MCF 10A (cell line): ENCODE results near the gene GJB1. TPM values are rescaled to one million over a fixed set of nuclear protein-coding genes. Genes with fewer than 3 reads are reported as not detected.

ENCODE experiments used
- BruUV-seq: library from RNA; stranded (reverse); fragments of 400-500 nt; replicated peaks from 2 replicates; lab custom pipeline; 2021; lab: Mats Ljungman, UMichigan
- CTCF ChIA-PET: fragments of 300-600 bp; sonication (Branson Sonifier 250); formaldehyde crosslinking; extraction: SDS; loops from one replicate; lab custom pipeline; 2021; ENCODE audit warnings: antibody characterized with exemption, inconsistent platforms; lab: Yijun Ruan, JAX
- POLR2A ChIA-PET: fragments of 300-600, 350-650 bp; sonication (Branson Sonifier 250); formaldehyde crosslinking; extraction: SDS; loops from one replicate; lab custom pipeline; 2020; ENCODE audit warnings: antibody characterized with exemption, inconsistent platforms; lab: Yijun Ruan, JAX
- DNase-seq: peaks from one replicate; pipeline ENCODE4 v3.0.0-alpha.2; 2018; ENCODE audit not compliant: unreplicated experiment
- H3K27ac Mint-ChIP-seq: one replicate; pipeline ENCODE4 v1.8.0; 2022; ENCODE audit warnings: mild to moderate bottlenecking, low read depth, mixed read lengths; ENCODE audit not compliant: unreplicated experiment
- H3K27me3 Mint-ChIP-seq: one replicate; pipeline ENCODE4 v1.8.0; 2022; ENCODE audit warnings: mixed read lengths; ENCODE audit not compliant: insufficient read depth, unreplicated experiment
- H3K36me3 Mint-ChIP-seq: one replicate; pipeline ENCODE4 v1.8.0; 2022; ENCODE audit warnings: mild to moderate bottlenecking, moderate library complexity, mixed read lengths; ENCODE audit not compliant: insufficient read depth, unreplicated experiment
- H3K4me1 Mint-ChIP-seq: one replicate; pipeline ENCODE4 v1.8.0; 2022; ENCODE audit warnings: mixed read lengths; ENCODE audit not compliant: insufficient read depth, unreplicated experiment
- H3K4me3 Mint-ChIP-seq: one replicate; pipeline ENCODE4 v1.8.0; 2022; ENCODE audit warnings: mild to moderate bottlenecking, moderate library complexity, mixed read lengths; ENCODE audit not compliant: unreplicated experiment
- H3K9me3 Mint-ChIP-seq: one replicate; pipeline ENCODE4 v1.8.0; 2022; ENCODE audit warnings: mixed read lengths; ENCODE audit not compliant: unreplicated experiment
- CTCF ChIP-seq: fragments of 200-600 bp; IDR thresholded peaks from one replicate; pipeline ENCODE4 v1.8.0; 2022; ENCODE audit warnings: antibody characterized with exemption, mild to moderate bottlenecking; ENCODE audit not compliant: unreplicated experiment
- intact Hi-C: fragments of 100-400 bp; cut with micrococcal nuclease; formaldehyde crosslinking; loops from 2 replicates; pipeline ENCODE4 v1.14.1; 2022
- total RNA-seq: library from RNA; stranded (reverse); gene quantifications from 2 replicates; pipeline ENCODE4 v1.2.3, GENCODE V29; 2022

GJB1 gene
- total RNA-seq, 1 experiment from 2014 or later, result not detected

- intact Hi-C loops, result loop anchor here (5.0 kb wide), 1 partner anchor 116 kb away; the partner anchor contains the start of gene TAF1
- no peaks in the 10 kb centered on the region for H3K9me3 Mint-ChIP-seq
- H3K4me3 Mint-ChIP-seq, result no peak overlapping the region
- H3K4me1 Mint-ChIP-seq, result peaks cover 8% of the 10 kb centered on the region
- ChIA-PET CTCF (no interaction called here), POLR2A (no interaction called here)
- peaks cover 34% of the 10 kb centered on the region for H3K27me3 Mint-ChIP-seq
- no peak for TF ChIP-seq CTCF
- no peak overlapping the region for H3K27ac Mint-ChIP-seq
- no TSS peak for BruUV-seq
- DNase-seq, result no peak
- peaks cover 26% of the 10 kb centered on the region for H3K36me3 Mint-ChIP-seq
These were observed 27.8 kb downstream of the GJB1 start for GRCh38 chrX:71250841-71251240.

GRCh38 chrX:71251466-71251973, 28.5 kb downstream of the GJB1 start:
- Mint-ChIP-seq H3K4me3 (no peak overlapping the region), H3K9me3 (no peaks in the 10 kb centered on the region), H3K27me3 (peaks cover 28% of the 10 kb centered on the region), H3K27ac (no peak overlapping the region), H3K36me3 (peaks cover 23% of the 10 kb centered on the region), H3K4me1 (peaks cover 8% of the 10 kb centered on the region)
- TF ChIP-seq CTCF, result no peak
- DNase-seq, result no peak
- CTCF ChIA-PET, result no interaction called here
- intact Hi-C loops, result loop anchor here (5.0 kb wide), 1 partner anchor 116 kb away; the partner anchor contains the start of gene TAF1
- POLR2A ChIA-PET, result no interaction called here
- BruUV-seq, result no TSS peak

- Mint-ChIP-seq H3K9me3 (no peaks in the 10 kb centered on the region), H3K27ac (peak overlapping the region; percentile 29), H3K4me1 (peaks cover 8% of the 10 kb centered on the region), H3K27me3 (peaks cover 21% of the 10 kb centered on the region), H3K4me3 (no peak overlapping the region), H3K36me3 (peaks cover 17% of the 10 kb centered on the region)
- no peak for DNase-seq
- no peak for TF ChIP-seq CTCF
- ChIA-PET CTCF (interaction anchor here (0.6 to 0.7 kb wide), 2 partner anchors 94 to 400 kb away, joined by 3 read pairs; no protein-coding TSS in a partner anchor), POLR2A (no interaction called here)
- BruUV-seq, result no TSS peak
- intact Hi-C loops, result loop anchor here (5.0 kb wide), 1 partner anchor 115 kb away; the partner anchor contains the start of gene TAF1
These were observed 29.2 kb downstream of the GJB1 start for GRCh38 chrX:71252221-71252620.

GRCh38 chrX:71253253-71254091, 30.4 kb downstream of the GJB1 start:
- intact Hi-C loops, result loop anchor here (5.0 kb wide), 1 partner anchor 114 kb away; the partner anchor contains the start of gene TAF1
- DNase-seq, result peak; percentile 20
- TF ChIP-seq CTCF, result peak; percentile 22
- ChIA-PET POLR2A (interaction anchor here (0.6 to 3.8 kb wide), 6 partner anchors 28 to 286 kb away, joined by 3 to 64 read pairs (median 12); partner anchors contain the start of genes NONO and TAF1), CTCF (interaction anchor here (0.5 to 1.4 kb wide), 4 partner anchors 39 to 1374 kb away, joined by 3 to 6 read pairs (median 3); no protein-coding TSS in a partner anchor)
- H3K4me1 Mint-ChIP-seq, result peaks cover 8% of the 10 kb centered on the region
- H3K27me3 Mint-ChIP-seq, result peaks cover 10% of the 10 kb centered on the region
- peaks cover 15% of the 10 kb centered on the region for H3K36me3 Mint-ChIP-seq
- no peaks in the 10 kb centered on the region for H3K9me3 Mint-ChIP-seq
- peak overlapping the region; percentile 82 for H3K27ac Mint-ChIP-seq
- peak overlapping the region; percentile 92 for H3K4me3 Mint-ChIP-seq
- BruUV-seq, result no TSS peak
